Amniotic stem cell (primary cell): ENCODE results near the gene LMO3.
"Not testable (repeated sequence)": the region's sequence is repeated elsewhere in the genome, so short reads cannot be mapped to it uniquely, and the experiment has no call there.

Experiments
- DNase-seq: peaks from one replicate; lab custom pipeline; 2025; lab: John Stamatoyannopoulos, UW

LMO3 gene

DNA sequence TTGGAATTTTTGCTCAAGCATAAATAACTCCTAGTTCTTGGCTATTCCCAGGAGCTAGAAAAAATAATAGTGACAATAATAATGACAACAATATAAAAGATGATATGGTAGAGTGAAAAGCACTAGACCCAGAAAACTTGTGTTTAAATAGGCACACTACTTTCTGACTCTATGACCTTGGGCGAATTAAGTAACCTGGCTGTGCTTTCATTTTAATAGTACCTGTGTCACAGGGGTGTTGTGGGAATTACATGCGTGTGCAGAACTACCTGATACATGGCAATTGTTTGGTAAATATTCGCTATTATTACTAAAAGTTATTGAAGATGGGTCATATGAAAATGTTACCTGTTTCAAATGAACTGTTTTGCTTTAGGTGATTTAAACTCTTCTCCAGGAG, 60.1 kb downstream of the LMO3 start:
- DNase-seq: no peak

DNA sequence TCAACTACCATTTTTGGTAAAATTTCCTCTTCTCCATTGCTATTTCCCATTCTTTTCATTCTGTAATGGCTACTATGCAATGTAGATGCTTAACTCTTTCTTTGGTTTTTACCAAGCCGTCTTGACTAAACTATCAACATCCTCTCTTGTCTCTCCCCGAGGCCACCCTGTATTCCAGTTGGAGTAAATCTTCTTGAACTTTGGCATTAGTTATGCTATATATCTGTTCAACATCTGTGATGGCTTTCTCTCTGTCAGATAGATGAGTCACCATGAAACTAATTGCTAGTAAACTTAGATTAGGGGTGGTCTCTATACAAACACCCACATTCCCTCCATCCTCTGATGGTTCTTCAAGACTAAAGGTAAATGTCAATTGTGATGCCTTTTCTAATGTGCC, 63.4 kb downstream of the LMO3 start:
- DNase-seq: no peak

DNA sequence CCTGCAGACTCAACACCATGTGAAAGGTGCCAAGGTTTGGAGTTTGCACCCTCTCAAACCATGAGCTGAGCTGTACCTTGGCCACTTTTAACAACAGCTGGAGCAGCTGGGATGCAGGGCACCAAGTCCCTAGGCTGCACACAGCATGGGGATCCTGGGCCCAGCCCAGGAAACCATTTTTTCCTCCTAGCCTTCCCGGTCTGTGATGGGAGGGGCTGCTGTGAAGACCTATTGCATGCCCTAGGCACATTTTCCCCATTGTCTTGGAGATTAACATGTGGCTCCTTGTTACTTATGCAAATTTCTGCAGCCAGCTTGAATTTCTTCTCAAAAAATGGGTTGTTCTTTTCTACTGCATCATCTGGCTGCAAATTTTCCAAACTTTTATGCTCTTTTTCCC, 68.3 kb downstream of the LMO3 start:
- DNase-seq: not testable (repeated sequence)

DNA sequence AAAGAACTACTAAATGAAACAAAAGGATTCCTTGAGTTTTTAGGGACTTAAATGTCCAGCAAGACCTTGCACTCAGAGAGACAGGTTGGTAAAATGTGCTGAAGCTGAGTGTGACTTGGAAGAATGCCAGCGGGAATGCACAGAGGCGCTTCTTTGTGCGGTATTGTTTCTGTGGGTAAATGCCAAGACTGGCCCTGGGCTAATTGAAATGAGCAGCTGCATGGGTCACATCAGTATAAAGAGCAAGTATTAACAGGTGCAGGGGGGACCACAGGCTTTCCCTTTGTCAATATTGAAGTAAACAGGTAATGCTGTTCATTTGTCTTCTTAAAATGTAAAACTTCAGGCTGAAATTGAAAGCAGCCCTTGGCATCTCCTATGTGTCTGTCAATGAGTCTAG, 74.3 kb downstream of the LMO3 start:
- no peak for DNase-seq

DNA sequence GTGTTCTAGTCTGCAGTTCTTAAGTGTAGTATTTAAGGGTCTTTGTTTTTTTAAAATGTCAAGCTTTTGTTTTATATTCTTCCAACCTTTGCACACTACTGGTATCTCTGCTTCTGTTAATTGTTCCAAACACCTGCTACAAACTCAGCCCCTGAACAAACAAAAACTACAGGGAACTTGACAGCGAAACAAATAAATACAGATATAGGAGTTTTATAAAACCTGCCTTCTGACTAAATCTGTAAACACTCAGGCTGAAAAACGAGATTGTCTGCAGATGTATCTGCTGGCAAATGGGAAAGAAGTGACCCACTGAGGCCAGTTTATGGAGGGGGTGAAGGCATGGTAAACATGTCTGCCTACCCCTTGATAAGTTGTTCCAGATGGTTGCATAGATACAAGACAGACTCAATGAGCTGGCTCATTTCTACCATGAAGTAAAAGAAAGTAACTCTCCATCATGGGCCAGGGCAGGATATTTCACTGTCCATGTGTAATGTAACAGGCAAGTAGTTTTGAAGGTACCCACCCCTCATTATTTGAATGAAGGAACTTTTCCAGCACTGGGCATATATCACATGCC, 75.6 kb downstream of the LMO3 start:
- DNase-seq: no peak

DNA sequence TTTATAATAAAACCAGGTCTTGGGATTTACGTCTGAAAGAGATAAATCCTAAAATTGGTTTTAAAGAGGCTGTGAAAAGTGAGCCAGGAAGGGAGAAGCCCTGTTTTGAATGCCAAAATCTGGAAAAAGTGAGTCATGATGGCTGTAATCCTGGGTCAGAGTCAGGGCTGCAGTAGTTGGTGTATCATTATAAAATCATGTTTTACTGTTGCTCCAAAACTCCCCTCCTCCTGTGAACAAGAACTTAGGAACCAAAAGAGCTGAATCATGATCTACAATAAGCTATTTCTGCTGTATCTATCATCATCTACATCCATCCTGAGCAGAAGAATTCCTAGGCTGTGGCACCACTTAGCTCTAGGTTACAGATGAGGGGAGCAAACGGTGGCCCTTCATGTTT, 79.3 kb downstream of the LMO3 start:
- no peak for DNase-seq

DNA sequence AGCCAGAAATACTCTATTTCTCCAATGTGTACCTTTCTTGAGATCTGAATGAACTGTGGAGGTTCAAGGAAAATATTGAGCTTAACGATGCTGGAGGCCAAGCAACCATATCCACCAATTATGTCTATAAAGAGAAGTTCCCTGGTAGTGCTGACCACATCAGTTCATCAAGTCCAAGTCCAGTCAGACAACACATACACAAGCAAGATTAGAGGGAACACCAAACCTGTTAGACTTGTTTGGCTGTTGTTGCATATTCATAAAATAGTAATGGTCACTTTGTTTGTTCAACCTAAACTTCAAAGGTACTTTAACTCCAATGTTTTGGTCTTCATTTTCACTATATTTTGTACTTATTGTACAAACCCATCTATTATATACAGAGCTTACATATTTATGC, 81.6 kb downstream of the LMO3 start:
- DNase-seq: no peak

DNA sequence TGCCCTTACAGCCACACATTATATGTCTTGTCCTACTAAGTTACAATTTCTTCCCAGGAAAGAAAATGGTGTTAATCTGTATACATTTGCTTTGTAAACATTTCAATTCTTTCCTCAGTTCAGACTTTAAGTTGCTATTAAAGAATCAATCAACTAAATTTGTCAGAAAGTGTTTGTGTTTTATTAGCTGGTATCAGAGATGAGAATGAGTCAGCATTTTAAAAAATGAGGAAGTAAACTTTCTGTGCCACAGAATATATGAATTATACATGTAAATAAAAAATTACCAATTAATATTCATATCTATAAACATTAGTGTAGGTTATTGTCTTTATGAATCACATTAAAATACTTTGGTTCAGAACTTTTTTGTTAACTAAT, 82.0 kb downstream of the LMO3 start:
- DNase-seq: no peak

DNA sequence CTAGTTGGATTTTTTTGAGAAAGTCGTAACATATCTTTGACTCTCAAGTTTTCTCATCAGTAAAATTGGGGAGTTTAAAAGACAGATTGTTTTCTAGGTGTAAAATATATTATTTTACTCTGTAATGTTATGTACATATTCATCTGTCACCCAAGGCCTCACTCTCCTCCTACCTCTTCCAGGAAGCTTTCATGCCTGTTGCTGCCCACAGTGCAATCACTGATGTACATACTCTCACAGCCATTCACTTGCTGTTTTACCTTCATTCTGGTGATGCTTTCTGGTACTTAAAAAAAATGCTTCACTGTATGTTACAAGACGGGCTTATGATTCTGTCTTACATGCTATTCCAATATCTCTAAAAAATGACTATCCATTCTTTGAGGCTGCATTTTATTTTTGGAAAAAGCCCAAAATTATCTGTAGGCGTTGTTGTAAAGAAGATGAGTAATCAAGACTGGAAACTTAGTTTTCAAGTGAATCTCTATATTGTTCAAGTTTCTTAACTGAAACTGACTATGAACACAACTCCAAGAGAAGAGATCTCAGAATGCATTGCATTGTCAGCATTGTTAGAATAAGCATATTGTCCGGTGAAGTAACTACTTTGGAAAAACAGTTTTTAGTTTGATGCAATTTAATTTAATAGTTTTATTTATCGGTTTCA, 82.5 kb downstream of the LMO3 start:
- no peak for DNase-seq

DNA sequence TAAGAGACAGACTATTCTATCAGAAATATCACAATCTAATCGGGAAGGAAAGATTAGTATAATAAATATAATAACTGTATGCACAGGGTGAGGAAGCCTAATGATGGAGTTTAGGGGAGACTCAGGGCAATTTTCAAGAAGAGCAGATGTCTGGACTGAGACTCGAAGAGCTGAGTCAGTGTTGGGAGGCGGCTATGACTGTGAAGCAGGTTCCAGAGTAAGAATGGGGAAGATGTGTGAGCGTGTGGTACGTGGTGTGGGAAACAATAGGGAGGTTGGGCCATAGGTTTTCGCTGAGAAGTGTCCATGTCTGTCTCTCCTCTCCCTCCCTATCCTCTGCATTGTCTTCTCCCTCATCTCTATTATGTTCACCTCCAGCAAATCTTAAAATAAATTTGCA, 85.6 kb downstream of the LMO3 start:
- DNase-seq: no peak

DNA sequence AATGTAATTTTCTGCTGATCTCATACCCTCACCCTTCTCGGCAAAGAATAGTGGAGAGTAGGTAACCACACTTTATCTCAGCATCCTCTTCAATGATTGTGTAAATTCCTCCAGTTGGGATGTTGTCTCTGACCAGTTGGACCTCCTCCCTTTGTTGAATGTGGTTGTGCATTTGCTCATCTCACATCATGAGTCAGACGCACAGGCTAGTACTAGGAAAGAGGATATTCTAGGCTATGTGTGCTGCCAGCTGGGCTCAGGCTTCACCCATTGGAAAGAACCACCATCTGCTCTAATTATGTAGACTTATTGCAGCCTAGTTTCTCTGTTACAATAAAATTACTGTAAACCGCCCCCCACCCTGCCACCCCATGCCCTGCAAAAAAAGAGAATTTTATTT, 90.3 kb downstream of the LMO3 start:
- DNase-seq: no peak

DNA sequence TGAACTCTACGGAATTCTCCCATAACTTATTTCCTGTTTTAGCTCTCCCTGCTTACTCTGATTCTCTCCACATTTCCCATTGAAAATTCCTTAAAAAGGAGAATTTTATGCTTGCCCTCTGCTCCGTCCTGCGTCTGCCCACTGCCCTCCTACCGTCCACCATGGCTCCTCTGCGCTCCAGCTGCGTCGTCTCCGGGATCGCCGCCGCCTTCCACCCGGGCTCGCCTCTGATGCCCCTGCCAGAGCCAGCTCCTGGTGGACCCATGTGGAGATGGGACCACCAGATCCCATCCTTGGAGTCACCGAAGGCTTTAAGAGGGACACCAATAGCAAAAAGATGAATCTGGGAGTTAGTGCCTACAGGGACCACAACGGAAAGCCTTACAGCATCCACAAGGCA, 92.7 kb downstream of the LMO3 start:
- no peak for DNase-seq

DNA sequence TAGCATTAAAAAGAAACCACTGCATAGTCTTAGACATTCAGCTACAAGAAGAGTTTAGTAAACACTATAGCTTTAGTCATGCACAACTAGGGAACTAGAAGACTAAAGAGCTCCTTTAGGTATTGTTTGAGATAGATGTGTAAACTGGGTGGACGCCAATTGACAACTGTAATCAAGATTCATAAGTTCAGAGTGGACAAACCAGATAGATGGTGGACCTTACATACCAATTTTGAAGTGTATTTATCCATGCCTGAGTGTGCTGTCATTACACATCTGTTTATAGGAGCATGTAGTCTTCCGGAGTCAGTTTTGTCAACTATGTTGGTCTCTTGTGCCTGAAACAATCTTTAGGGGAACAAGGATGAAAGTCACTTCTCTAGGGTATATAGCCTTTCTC, 96.6 kb downstream of the LMO3 start:
- DNase-seq: no peak

DNA sequence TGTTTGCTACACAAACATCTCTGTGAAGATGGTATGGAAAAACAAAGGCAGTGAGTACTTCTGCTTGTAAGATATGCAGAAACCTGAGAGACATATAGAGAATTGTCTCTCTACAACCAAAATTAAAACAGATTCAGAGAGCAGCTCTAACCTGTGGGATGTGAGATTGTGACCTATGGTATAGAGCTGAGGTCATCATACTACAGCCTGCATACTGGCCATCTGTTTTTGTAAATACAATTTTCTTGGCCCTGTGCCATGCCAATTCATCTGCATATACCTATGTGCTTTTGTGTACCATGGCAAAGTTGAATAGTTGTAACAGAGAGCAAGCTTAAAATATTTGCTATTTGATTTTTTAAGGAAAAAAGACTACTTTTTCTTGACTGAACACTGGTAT, 99.6 kb downstream of the LMO3 start:
- DNase-seq: no peak

DNA sequence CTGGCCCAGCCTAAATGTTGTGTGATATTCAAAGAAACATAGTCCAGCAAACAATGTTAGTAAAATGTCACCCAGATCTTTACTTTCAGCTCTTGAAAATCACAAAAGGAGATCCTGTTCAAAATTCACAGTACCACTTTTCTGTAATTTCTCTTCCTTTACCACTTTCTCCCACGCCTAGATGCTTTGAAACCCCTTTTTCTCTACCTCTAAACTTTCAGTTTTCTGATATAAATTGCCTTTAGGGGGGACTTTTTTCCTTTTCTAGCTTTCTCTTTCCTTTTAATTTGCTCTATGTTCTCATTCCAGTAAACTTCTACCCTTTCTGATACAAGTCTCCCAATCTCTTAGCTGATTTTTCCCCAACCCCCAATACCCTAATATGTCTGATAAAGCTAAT, 101.8 kb downstream of the LMO3 start:
- no peak for DNase-seq

DNA sequence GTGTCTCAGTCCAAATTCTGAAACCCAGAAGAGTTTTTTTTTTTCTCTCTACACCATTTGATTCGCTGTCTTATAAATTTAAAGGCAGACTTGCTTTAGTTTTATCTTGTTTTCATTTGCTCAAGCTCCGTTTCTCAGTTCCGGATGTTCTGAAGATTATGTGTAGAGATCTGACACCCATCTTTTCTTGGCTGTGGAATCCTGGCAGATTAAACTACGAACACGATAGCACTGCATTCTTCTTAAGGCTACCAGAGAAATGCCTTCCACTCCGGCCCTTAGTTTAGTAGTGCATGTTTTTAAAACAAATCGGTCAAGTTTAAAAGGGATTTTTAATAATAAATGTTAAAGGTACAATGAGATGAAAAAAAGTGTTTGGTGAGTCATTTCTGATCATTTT, 106.4 kb downstream of the LMO3 start:
- DNase-seq: no peak
